Erythroblast (primary cell): ENCODE measurements around the gene PHACTR4.

Source experiments
- GATA1 ChIP-seq: IDR thresholded peaks from 2 replicates; pipeline ENCODE4 v1.6.1; 2011; ENCODE audit warnings: low read depth, mild to moderate bottlenecking, control low read depth, low read length, moderate library complexity
- POLR2A ChIP-seq: IDR thresholded peaks from 2 replicates; pipeline ENCODE4 v1.6.1; 2011; ENCODE audit warnings: mild to moderate bottlenecking, low read length

DNA sequence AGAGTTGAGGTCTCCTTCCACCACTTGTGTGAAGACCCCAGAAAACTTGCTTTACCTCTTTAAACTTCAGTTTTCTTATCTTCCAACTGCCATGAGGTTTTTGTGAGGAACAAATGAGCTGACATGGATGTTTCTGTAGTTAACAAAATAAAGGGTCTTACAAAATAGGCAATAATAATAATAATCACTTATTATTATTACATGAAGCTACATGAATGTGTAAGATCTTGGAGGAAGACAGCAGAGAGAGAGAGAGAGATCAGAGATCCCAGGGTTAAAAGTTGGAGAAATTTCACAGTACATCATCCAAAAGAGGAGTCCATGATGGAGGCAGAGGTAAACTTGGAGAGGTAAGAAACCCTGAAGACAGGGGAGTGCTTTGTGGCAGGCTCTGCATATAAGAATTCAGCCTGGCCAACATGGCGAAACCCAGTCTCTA is 147.0 kb downstream of the PHACTR4 start:
- TF ChIP-seq POLR2A (no peak), GATA1 (no peak)
